SK-N-MC (cell line): ENCODE data around the gene ATPAF2.

Source experiments
- EZH2 ChIP-seq: fragments of 200-600 bp; sonication (generic); IDR thresholded peaks from one replicate; pipeline ENCODE4 v1.6.1; 2017; ENCODE audit warnings: antibody characterized with exemption
- POLR2AphosphoS5 ChIP-seq: IDR thresholded peaks from 2 replicates; pipeline ENCODE4 v1.6.1; 2012; ENCODE audit warnings: mild to moderate bottlenecking, low read depth, low read length, borderline replicate concordance

DNA sequence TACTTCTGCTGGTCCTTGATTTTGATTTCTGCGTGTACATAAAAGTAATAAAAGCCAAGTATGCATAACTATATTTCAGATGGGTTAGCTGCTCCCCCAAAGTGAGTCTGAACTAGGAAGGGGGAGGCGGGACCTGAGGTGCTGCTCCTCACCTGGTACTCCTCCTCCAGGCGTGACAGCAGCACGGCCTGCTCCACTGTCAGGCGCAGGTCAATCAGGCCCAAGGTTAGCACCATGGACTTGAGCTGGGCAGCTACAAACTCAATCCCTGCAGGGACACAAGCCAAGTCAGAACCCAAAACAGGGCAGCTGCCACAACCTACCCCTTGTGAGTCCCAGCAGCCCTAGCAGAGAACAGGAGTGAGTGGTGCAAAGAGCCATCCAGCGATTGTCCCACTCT lies 18.0 kb downstream of the ATPAF2 start:
- no peak for TF ChIP-seq EZH2
- no peak for TF ChIP-seq POLR2AphosphoS5
